IMR-90 (cell line): ENCODE results near the gene TSC22D4. TPM values are rescaled to one million over a fixed set of nuclear protein-coding genes. Genes with fewer than 3 reads are reported as not detected.
A peak's percentile ranks its signal among the peaks of the same experiment; 100 is the strongest.

Experiments used
- ATAC-seq: fragments of 200-7000 bp; cut with Tn5 transposase; 2 replicates; pipeline ENCODE4 v1.9.1; 2020; ENCODE audit warnings: low read depth, mild to moderate bottlenecking, moderate library complexity
- BruUV-seq: library from RNA; stranded (reverse); fragments of 400-500 nt; replicated peaks from 2 replicates; lab custom pipeline; 2021; lab: Mats Ljungman, UMichigan
- CTCF ChIA-PET: fragments of 300-600 bp; formaldehyde crosslinking; extraction: SDS; loops from one replicate; lab custom pipeline; 2021; ENCODE audit warnings: antibody characterized with exemption; lab: Yijun Ruan, JAX
- POLR2A ChIA-PET: fragments of 300-600 bp; sonication (Branson Sonifier 250); formaldehyde crosslinking; loops from one replicate; lab custom pipeline; 2022; ENCODE audit warnings: antibody characterized with exemption; ENCODE audit not compliant: unreplicated experiment; lab: Charles Lee
- DNase-seq: peaks from one replicate; pipeline ENCODE4 v3.0.0; 2013
- H2AFZ ChIP-seq: replicated peaks from 2 replicates; pipeline ENCODE3; 2013; ENCODE audit warnings: low read length, mild to moderate bottlenecking; ENCODE audit not compliant: poor library complexity
- H2AK5ac ChIP-seq: 2 replicates; pipeline ENCODE4 v1.6.1; 2013; ENCODE audit warnings: low read depth, low read length, inconsistent platforms
- H2AK9ac ChIP-seq: replicated peaks from 2 replicates; pipeline ENCODE3; 2013; ENCODE audit warnings: mild to moderate bottlenecking, low read depth, low read length, moderate library complexity; ENCODE audit not compliant: poor library complexity
- H2BK120ac ChIP-seq: 2 replicates; pipeline ENCODE4 v1.6.1; 2013; ENCODE audit warnings: low read depth, low read length, inconsistent platforms
- H2BK15ac ChIP-seq: 3 replicates; pipeline ENCODE4 v1.6.1; 2013; ENCODE audit warnings: low read depth, low read length, inconsistent platforms
- H2BK20ac ChIP-seq: 2 replicates; pipeline ENCODE4 v1.6.1; 2013; ENCODE audit warnings: low read depth, mild to moderate bottlenecking, inconsistent platforms, low read length, moderate library complexity
- H2BK5ac ChIP-seq: 2 replicates; pipeline ENCODE4 v1.6.1; 2013; ENCODE audit warnings: mild to moderate bottlenecking, low read depth, low read length, inconsistent platforms; ENCODE audit not compliant: poor library complexity, severe bottlenecking
- H3K14ac ChIP-seq: replicated peaks from 2 replicates; pipeline ENCODE4 v1.6.1; 2013; ENCODE audit warnings: low read depth, low read length, inconsistent platforms
- H3K18ac ChIP-seq: 2 replicates; pipeline ENCODE4 v1.6.1; 2013; ENCODE audit warnings: low read depth, low read length, control low read depth
- H3K23ac ChIP-seq: 2 replicates; pipeline ENCODE4 v1.6.1; 2013; ENCODE audit warnings: low read depth, low read length, inconsistent platforms
- H3K27ac ChIP-seq: 2 replicates; pipeline ENCODE4 v1.5.1; 2013; ENCODE audit warnings: mild to moderate bottlenecking, control low read depth, low read length; ENCODE audit not compliant: insufficient read depth
- H3K27me3 ChIP-seq: 2 replicates; pipeline ENCODE4 v1.6.1; 2013; ENCODE audit warnings: low read length; ENCODE audit not compliant: control insufficient read depth, insufficient read depth
- H3K36me3 ChIP-seq: 2 replicates; pipeline ENCODE4 v1.6.1; 2013; ENCODE audit warnings: low read length, mixed read lengths; ENCODE audit not compliant: control insufficient read depth, insufficient read depth
- H3K4ac ChIP-seq: 2 replicates; pipeline ENCODE4 v1.6.1; 2013; ENCODE audit warnings: low read depth, low read length, inconsistent platforms
- H3K4me1 ChIP-seq: 2 replicates; pipeline ENCODE4 v1.6.1; 2013; ENCODE audit warnings: low read length, mixed read lengths; ENCODE audit not compliant: control insufficient read depth, insufficient read depth
- H3K4me2 ChIP-seq: 2 replicates; pipeline ENCODE4 v1.6.1; 2013; ENCODE audit warnings: low read depth, mild to moderate bottlenecking, control low read depth, low read length, moderate library complexity
- H3K4me3 ChIP-seq: 2 replicates; pipeline ENCODE4 v1.5.1; 2013; ENCODE audit warnings: low read depth, mild to moderate bottlenecking, control low read depth, low read length, moderate library complexity; ENCODE audit not compliant: insufficient read depth
- H3K56ac ChIP-seq: 2 replicates; pipeline ENCODE4 v1.6.1; 2013; ENCODE audit warnings: low read length, inconsistent platforms; ENCODE audit not compliant: insufficient read depth; ENCODE audit errors: extremely low read depth
- H3K79me1 ChIP-seq, 2 experiments: 2 replicates each; pipeline ENCODE4 v1.6.1; 2013; ENCODE audit warnings: low read length in 2 of 2, inconsistent platforms in 1 of 2, low read depth in 1 of 2
- H3K9ac ChIP-seq: 2 replicates; pipeline ENCODE4 v1.6.1; 2013; ENCODE audit warnings: low read depth, low read length, control low read depth
- H3K9me1 ChIP-seq: 2 replicates; pipeline ENCODE4 v1.6.1; 2013; ENCODE audit warnings: low read length, inconsistent platforms; ENCODE audit not compliant: insufficient read depth
- H3K9me3 ChIP-seq: 2 replicates; pipeline ENCODE4 v1.6.1; 2013; ENCODE audit warnings: low read length; ENCODE audit not compliant: control insufficient read depth, insufficient read depth
- H4K20me1 ChIP-seq: 2 replicates; pipeline ENCODE4 v1.6.1; 2013; ENCODE audit warnings: low read length, inconsistent platforms; ENCODE audit not compliant: insufficient read depth
- H4K5ac ChIP-seq: 2 replicates; pipeline ENCODE4 v1.6.1; 2013; ENCODE audit warnings: mild to moderate bottlenecking, low read depth, low read length, control low read depth
- H4K8ac ChIP-seq, 2 experiments: 2 replicates each; pipeline ENCODE4 v1.6.1; 2013; ENCODE audit warnings: low read depth in 2 of 2, low read length in 2 of 2, control low read depth in 1 of 2, inconsistent platforms in 1 of 2
- H4K91ac ChIP-seq: 2 replicates; pipeline ENCODE4 v1.6.1; 2013; ENCODE audit warnings: low read depth, low read length, inconsistent platforms; ENCODE audit not compliant: insufficient read depth
- BHLHE40 ChIP-seq: fragments of 150-350 bp; IDR thresholded peaks from 2 replicates; pipeline ENCODE4 v1.6.1; 2016; ENCODE audit warnings: mild to moderate bottlenecking, low read depth, low read length
- CEBPB ChIP-seq: IDR thresholded peaks from 2 replicates; pipeline ENCODE4 v1.6.1; 2012; ENCODE audit warnings: low read depth, low read length, improper control_type of control experiment
- CHD1 ChIP-seq: IDR thresholded peaks from 2 replicates; pipeline ENCODE4 v1.6.1; 2012; ENCODE audit warnings: low read depth, low read length, improper control_type of control experiment
- FOS ChIP-seq: fragments of 150-350 bp; IDR thresholded peaks from 2 replicates; pipeline ENCODE4 v1.6.1; 2016; ENCODE audit warnings: low read depth, low read length
- MAFK ChIP-seq: IDR thresholded peaks from 2 replicates; pipeline ENCODE4 v1.6.1; 2012; ENCODE audit warnings: low read depth, low read length, improper control_type of control experiment
- MAZ ChIP-seq: IDR thresholded peaks from 2 replicates; pipeline ENCODE4 v1.6.1; 2012; ENCODE audit warnings: low read depth, mild to moderate bottlenecking, low read length, improper control_type of control experiment, moderate library complexity, borderline replicate concordance
- MXI1 ChIP-seq: IDR thresholded peaks from 2 replicates; pipeline ENCODE4 v1.6.1; 2012; ENCODE audit warnings: low read depth, mild to moderate bottlenecking, low read length, moderate library complexity, borderline replicate concordance
- NFE2L2 ChIP-seq: fragments of 150-350 bp; IDR thresholded peaks from 2 replicates; pipeline ENCODE4 v1.6.1; 2016; ENCODE audit warnings: low read depth, mild to moderate bottlenecking, low read length
- POLR2A ChIP-seq: IDR thresholded peaks from 2 replicates; pipeline ENCODE4 v1.6.1; 2012; ENCODE audit warnings: mild to moderate bottlenecking, low read depth, low read length
- RAD21 ChIP-seq: IDR thresholded peaks from 2 replicates; pipeline ENCODE4 v1.6.1; 2012; ENCODE audit warnings: low read length, improper control_type of control experiment
- RCOR1 ChIP-seq: IDR thresholded peaks from 2 replicates; pipeline ENCODE4 v1.6.1; 2012; ENCODE audit warnings: mild to moderate bottlenecking, low read length, improper control_type of control experiment; ENCODE audit not compliant: insufficient replicate concordance
- RFX5 ChIP-seq: IDR thresholded peaks from 2 replicates; pipeline ENCODE4 v1.8.0; 2012; ENCODE audit warnings: low read depth, mild to moderate bottlenecking, low read length, moderate library complexity
- SMC3 ChIP-seq: fragments of 150-350 bp; IDR thresholded peaks from 2 replicates; pipeline ENCODE4 v1.6.1; 2016; ENCODE audit warnings: low read depth, mild to moderate bottlenecking, antibody characterized with exemption, low read length, moderate library complexity
- WGBS, 2 experiments: methylation state at CpG; one replicate each; pipeline versions ENCODE4 v1.1.5 to v1.1.7; 2013; ENCODE audit warnings: missing lambda C conversion rate in 2 of 2; ENCODE audit not compliant: insufficient read length in 1 of 2; ENCODE audit errors: extremely low coverage in 2 of 2; 5-methylcytosine and 5-hydroxymethylcytosine counted together
- dilution Hi-C: fragments of 300-500 bp; cut with HindIII; formaldehyde crosslinking; loops from one replicate; pipeline ENCODE4 v1.14.3; 2018; ENCODE audit warnings: low sequenced_read_pairs; ENCODE audit not compliant: unreplicated experiment
- in situ Hi-C: fragments of 300-500 bp; cut with MboI; formaldehyde crosslinking; loops from 3 replicates; pipeline ENCODE4 v1.14.3; 2019; ENCODE audit warnings: low sequenced_read_pairs, inconsistent platforms, mixed read lengths
- intact Hi-C: fragments of 100-400 bp; cut with micrococcal nuclease; formaldehyde crosslinking; loops from 2 replicates; pipeline ENCODE4 v1.10.0; 2022
- polyA plus RNA-seq, 3 experiments: library from polyadenylated mRNA; depleted of rRNA; stranded (reverse); fragments of >200 nt; gene quantifications; 2 replicates each; pipeline ENCODE4 v1.2.3, GENCODE V29; 2012; ENCODE audit warnings: low replicate concordance in 1 of 3
- total RNA-seq: library from RNA; depleted of rRNA; stranded (reverse); fragments of >200 nt; gene quantifications from 2 replicates; pipeline ENCODE4 v1.2.3, GENCODE V29; 2012
- TF ChIP-seq, protein P1 (sequence below): conservative IDR thresholded peaks from 2 replicates; pipeline ENCODE4 v1.5.1; 2012; ENCODE audit warnings: mild to moderate bottlenecking, low read depth, low read length, improper control_type of control experiment

Gene TSC22D4
- total and polyA plus RNA-seq, 2 of the 4 experiments (the other 2 are of a cell fraction), result 9.3 to 29.9 TPM

DNA sequence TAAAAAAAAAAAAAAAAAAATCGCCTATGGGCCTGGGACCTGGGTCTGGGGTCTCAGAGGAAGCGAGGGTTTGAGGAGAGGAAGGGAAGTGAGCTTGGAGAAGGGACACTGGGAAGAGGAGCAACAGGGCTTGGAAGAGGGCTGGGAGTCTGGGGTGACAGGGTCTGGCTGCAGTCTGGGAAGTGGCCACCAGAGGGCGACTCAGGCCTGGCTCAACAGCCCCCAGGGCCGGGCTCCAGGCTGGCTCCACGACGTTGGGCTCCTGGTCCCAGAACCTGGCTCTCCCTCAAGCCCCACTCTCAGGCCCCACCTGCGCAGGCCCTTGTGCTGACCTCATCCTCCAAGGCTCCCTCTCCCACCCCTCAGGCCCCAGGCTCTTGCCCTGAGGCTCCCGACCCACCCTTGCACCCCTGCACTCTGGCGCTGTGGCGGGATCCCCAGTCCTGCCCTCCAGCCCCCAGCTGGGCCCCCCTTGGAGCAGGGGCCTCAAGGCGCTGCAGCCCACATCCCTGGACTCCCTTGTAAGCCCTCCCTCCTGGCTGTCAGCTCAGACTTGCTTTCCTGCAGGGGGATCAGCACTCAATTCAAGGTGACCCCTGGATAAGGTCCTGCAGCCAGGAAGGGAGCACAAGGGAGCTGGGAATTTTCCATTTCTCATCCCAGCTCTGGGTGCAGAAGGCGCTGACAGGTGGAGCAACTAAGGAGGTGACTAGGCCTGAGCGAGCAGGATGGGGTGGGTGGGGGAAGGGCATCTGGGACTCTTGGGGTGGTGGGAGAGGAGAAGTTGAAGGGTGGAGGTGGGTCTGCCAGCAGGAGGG is 9.6 kb downstream of the TSC22D4 start (continued):
- TF ChIP-seq FOS, result no peak
- TF ChIP-seq POLR2A, result no peak
- no peak for TF ChIP-seq RFX5

DNA sequence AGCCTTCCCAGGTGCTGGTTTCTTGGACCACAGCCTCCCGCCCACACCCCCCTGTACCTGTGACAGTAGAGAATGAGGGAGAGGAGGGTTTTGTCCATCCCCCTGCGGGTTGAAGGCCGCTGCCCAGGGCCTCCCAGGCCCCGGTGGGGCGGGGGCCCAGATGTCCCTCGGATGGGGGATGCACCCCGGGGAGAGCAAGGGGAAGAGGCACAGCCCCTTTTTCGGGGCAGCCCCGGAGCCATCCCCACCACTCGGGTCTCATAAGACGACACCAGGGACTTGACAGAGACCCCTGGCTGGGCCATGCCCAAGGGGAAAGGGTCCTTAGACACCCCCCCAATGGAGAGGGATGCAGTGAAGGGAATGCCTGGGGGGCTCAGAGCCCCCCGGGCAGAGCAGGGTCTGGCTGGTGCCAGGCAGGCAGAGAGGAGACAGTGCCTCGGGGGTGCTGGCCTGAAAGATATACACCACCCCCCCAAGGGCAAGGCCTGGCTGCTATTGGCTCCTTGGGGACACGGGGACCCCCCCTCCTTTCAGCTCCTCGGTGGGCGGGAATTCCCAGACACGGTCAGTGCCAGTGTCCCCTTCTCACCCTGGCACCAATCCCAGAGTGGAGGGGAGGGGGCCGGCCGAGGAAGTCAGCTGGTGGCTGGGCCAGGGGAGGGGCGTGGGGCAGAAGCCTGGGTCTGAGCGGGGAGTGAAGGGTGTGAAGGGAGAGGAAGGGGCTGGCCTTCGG is 11.2 kb downstream of the TSC22D4 start:
- ATAC-seq (no peak), DNase-seq (no peak)
- Histone ChIP-seq H3K27ac (no peak overlapping the region), H3K18ac (no peak overlapping the region), H3K4me3 (no peak overlapping the region), H3K4me1 (peaks cover 12% of the 10 kb centered on the region), H3K4ac (no peak overlapping the region), H2BK20ac (no peak overlapping the region), H2BK120ac (no peak overlapping the region), H3K79me1 (peaks cover 2 to 33% of the 10 kb centered on the region in 2 experiments; a peak in 1 of 4 replicates), H2AFZ (no peak overlapping the region), H4K20me1 (peaks cover 14% of the 10 kb centered on the region), H3K9me3 (no peaks in the 10 kb centered on the region), H4K91ac (no peak overlapping the region), H3K27me3 (no peaks in the 10 kb centered on the region), H2BK5ac (no peak overlapping the region), H2AK5ac (0 out of 2 replicates have a peak overlapping the region, but pooled peaks have one; percentile 12), H3K14ac (no peak overlapping the region), H3K9ac (no peak overlapping the region), H2AK9ac (no peak overlapping the region), H3K56ac (no peak overlapping the region), H3K36me3 (peaks cover 32% of the 10 kb centered on the region; the same call in 1 of the 2 replicates), H4K8ac (no peak overlapping the region), H3K23ac (no peak overlapping the region), H3K9me1 (peaks cover 9% of the 10 kb centered on the region), H2BK15ac (no peak overlapping the region), H4K5ac (no peak overlapping the region), H3K4me2 (no peak overlapping the region)
- dilution Hi-C loops, result no loop called here
- WGBS, 2 experiments, result 40% methylated on average over 1 of the region's 22 CpGs; no CpG with 5 or more reads in 1 of the 2 experiments
- POLR2A ChIA-PET, result no interaction called here
- CTCF ChIA-PET, result interaction anchor here (1.9 kb wide), 1 partner anchor 15 kb away, joined by 5 read pairs; no protein-coding TSS in a partner anchor
- BruUV-seq, result no TSS peak
- in situ Hi-C loops, result loop anchor here (10.0 to 25.0 kb wide), 2 partner anchors 227 to 394 kb away; partner anchors contain the start of genes GIGYF1, SLC12A9 and TRIP6
- intact Hi-C loops, result loop anchor here (2.0 kb wide), 1 partner anchor 223 kb away; no protein-coding TSS in a partner anchor
- TF ChIP-seq SMC3 (no peak), NFE2L2 (no peak), MAZ (no peak), RCOR1 (no peak), MAFK (no peak), CHD1 (no peak), FOS (no peak), RAD21 (no peak), MXI1 (no peak), BHLHE40 (no peak), CEBPB (no peak), POLR2A (no peak)
- TF ChIP-seq, protein P1, sequence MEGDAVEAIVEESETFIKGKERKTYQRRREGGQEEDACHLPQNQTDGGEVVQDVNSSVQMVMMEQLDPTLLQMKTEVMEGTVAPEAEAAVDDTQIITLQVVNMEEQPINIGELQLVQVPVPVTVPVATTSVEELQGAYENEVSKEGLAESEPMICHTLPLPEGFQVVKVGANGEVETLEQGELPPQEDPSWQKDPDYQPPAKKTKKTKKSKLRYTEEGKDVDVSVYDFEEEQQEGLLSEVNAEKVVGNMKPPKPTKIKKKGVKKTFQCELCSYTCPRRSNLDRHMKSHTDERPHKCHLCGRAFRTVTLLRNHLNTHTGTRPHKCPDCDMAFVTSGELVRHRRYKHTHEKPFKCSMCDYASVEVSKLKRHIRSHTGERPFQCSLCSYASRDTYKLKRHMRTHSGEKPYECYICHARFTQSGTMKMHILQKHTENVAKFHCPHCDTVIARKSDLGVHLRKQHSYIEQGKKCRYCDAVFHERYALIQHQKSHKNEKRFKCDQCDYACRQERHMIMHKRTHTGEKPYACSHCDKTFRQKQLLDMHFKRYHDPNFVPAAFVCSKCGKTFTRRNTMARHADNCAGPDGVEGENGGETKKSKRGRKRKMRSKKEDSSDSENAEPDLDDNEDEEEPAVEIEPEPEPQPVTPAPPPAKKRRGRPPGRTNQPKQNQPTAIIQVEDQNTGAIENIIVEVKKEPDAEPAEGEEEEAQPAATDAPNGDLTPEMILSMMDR, result no peak
